T-helper 22 cell (primary cell): ENCODE results near the gene THOC6.
A peak's percentile ranks its signal among the peaks of the same experiment; 100 is the strongest.
"Not testable (repeated sequence)": the region's sequence is repeated elsewhere in the genome, so short reads cannot be mapped to it uniquely, and the experiment has no call there.

Experiments
- DNase-seq: peaks from one replicate; pipeline ENCODE4 v3.0.0-alpha.2; 2020; ENCODE audit warnings: low read depth

THOC6 gene

GRCh38 chr16:3072148-3072547, 48.3 kb downstream of the THOC6 start:
- DNase-seq = not testable (repeated sequence)

- DNase-seq = not testable (repeated sequence)
Observed at GRCh38 chr16:3072576-3073263, 48.9 kb downstream of the THOC6 start.

DNA sequence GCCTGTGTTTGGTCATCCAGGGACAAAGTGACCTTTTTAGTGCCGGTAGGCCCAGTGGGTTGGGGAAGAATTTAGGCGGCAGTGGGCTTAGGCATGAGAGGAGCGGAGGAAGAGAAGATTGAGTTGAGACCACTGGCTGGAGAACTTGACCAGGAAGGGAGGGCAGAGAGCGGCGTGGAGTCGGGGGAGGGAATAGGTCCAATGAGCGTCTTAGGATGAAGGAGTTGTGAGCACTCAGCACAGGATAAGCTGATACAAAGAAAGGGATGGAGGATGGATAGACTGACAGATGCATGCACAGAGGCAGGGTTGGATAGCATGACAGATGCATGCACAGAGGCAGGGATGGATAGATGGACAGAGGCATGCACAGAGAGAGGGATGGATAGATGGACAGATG, 49.6 kb downstream of the THOC6 start:
- no peak for DNase-seq

DNA sequence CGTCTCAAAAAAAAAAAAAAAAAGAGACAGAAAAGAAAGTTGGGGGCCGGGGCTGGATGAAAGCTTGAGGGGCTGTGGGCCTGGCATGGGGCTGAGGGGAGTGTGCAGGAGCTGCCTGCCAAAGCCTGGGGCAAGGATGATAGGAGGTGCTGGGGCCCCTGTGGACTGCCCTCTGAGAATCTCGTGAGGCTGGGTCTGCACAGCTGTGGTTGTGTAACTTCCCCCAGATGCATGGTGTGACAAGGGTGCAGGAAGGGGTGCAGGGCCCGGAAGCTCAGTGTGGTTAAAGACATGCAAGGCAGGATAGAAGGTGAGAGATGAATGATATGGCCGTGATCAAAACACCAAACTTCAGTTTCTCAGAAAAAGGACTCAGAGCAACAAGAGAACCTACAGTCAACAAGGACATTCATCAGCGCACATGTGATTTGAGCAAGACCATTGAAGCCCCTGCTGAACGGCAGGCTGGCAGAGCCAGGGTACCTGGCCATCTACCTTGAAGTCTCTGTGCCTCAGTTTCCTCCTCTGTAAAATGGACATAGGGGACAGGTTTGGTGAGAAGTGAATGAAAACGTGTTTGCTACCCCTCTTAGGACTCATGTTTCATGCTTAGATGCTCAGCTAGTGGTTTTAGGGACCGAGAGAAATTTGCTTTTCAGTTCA, 51.2 kb downstream of the THOC6 start:
- peak; percentile 84 for DNase-seq

DNA sequence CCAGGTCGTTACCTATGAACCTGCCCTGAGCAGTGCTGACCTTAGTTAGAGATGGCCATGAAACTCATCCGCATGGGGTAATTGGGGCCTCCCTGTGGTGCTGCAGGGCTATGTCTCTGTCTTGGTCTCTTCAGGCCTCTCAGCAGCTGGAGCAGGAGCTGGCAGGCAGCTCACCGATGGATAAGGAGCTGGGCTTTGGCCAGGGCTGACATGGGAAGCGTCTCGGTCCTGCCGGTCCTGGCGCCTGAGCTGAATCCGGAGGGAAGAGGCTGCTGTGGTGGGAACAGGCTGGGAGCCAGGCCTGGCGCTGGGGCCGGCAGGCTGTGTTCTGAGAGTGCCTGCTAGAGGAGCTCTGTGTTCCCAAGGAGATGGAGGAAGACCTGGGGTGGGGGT, 51.7 kb downstream of the THOC6 start:
- DNase-seq = no peak

- not testable (repeated sequence) for DNase-seq
Observed at GRCh38 chr16:3075946-3076345, 52.1 kb downstream of the THOC6 start.

- DNase-seq = no peak
Observed at GRCh38 chr16:3076577-3076976, 52.7 kb downstream of the THOC6 start.
